Gastrocnemius medialis (tissue), 4 donors: ENCODE results near the gene DNAH3.

Experiments used
- CTCF ChIP-seq, 5 experiments: fragments of 450-650 bp in 3 of 5; fragments of 200-600 bp in 2 of 5; sonication (generic) in 2 of 5; IDR thresholded peaks in 4 of 5; conservative IDR thresholded peaks in 1 of 5; 1 replicate in 4 of 5; 2 replicates in 1 of 5; pipeline ENCODE4 v1.5.1; 2016 to 2019; ENCODE audit warnings: antibody characterized with exemption in 5 of 5, mild to moderate bottlenecking in 3 of 5, moderate library complexity in 3 of 5
- POLR2A ChIP-seq, 2 donors: fragments of 450-650 bp; IDR thresholded peaks; one replicate each; pipeline ENCODE4 v1.6.1; 2017; ENCODE audit warnings: antibody characterized with exemption in 2 of 2, mild to moderate bottlenecking in 2 of 2, moderate library complexity in 2 of 2

- TF ChIP-seq CTCF (IDR thresholded peaks at IDR 0.05 in 4 of 5, conservative IDR thresholded peaks at IDR 0.05 in 1 of 5) (no peak), POLR2A (IDR thresholded peaks at IDR 0.05) (no peak)
Observed at GRCh38 chr16:21097151-21097550, 53.5 kb downstream of the DNAH3 start.
